ENCODE measurements around the gene VAV3. TPM values are rescaled to one million over a fixed set of nuclear protein-coding genes. Genes with fewer than 3 reads are reported as not detected.

VAV3 gene
- total and polyA plus RNA-seq, 10 of the 15 experiments (the other 5 are each of a cell fraction or from before 2014, with no cell fraction given): 0.84 to 5.5 (median 3.4) TPM

GRCh38 chr1:107531065-107531908 is 433.7 kb downstream of the VAV3 start:
- Histone ChIP-seq H3K27ac (ENCODE audit: control insufficient read depth, insufficient read depth) (no peak overlapping the region), H3K4me1 (ENCODE audit: control insufficient read depth, insufficient read depth, low read length) (no peaks in the 10 kb centered on the region), H3K27me3 (replicated peaks in 1 of 2; ENCODE audit: control insufficient read depth in 2 of 2, insufficient read depth in 2 of 2, low read length in 1 of 2) (no peaks in the 10 kb centered on the region), H3K9ac (ENCODE audit: control insufficient read depth, insufficient read depth, low read length) (no peak overlapping the region), H3K9me3 (replicated peaks; ENCODE audit: control insufficient read depth, insufficient read depth, low read length) (no peaks in the 10 kb centered on the region), H3K36me3 (ENCODE audit: control insufficient read depth in 2 of 2, insufficient read depth in 2 of 2, low read length in 1 of 2) (no peaks in the 10 kb centered on the region), H2AFZ (ENCODE audit: control insufficient read depth, low read depth, low read length) (no peak overlapping the region), H4K20me1 (ENCODE audit: control insufficient read depth, insufficient read depth) (no peaks in the 10 kb centered on the region), H3K4me2 (ENCODE audit: control insufficient read depth, insufficient read depth) (no peak overlapping the region), H3K4me3 (no peak overlapping the region), H3K79me2 (ENCODE audit: control insufficient read depth, insufficient read depth, low read length) (no peaks in the 10 kb centered on the region)
- SMC1A ChIA-PET (ENCODE audit: uncharacterized antibody, unreplicated experiment): interaction anchor here (1.1 to 7.9 kb wide), 10 partner anchors 25 to 376 kb away, joined by 3 to 156 read pairs (median 4); no protein-coding TSS in a partner anchor
- DNase-seq (ENCODE audit: low read depth, low spot score) (no peak), ATAC-seq (no peak), FAIRE-seq (no peak)
- no TSS peak for BruUV-seq (replicated peaks)
- RAD21 ChIA-PET (ENCODE audit: unreplicated experiment): interaction anchor here (0.6 to 11.4 kb wide), 5 partner anchors 57 to 256 kb away, joined by 3 to 178 read pairs (median 4); no protein-coding TSS in a partner anchor
- POLR2A ChIA-PET: no interaction called here
- CTCF ChIA-PET: interaction anchor here (0.6 to 13.5 kb wide), 18 partner anchors 9 to 336 kb away, joined by 3 to 314 read pairs (median 6); no protein-coding TSS in a partner anchor
- 41% methylated on average over 12 of the region's 12 CpGs for WGBS (ENCODE audit: insufficient coverage, insufficient replicate concordance, low lambda C conversion rate, missing lambda C conversion rate)
- no peak for TF ChIP-seq SMAD5 (IDR thresholded peaks at IDR 0.05; ENCODE audit: low read depth)
- no peak for TF ChIP-seq IRF3 (IDR thresholded peaks at IDR 0.05)
- no peak for TF ChIP-seq CHD1 (IDR thresholded peaks at IDR 0.05; ENCODE audit: low read depth, low read length)
- no peak for TF ChIP-seq NFXL1 (IDR thresholded peaks at IDR 0.05; ENCODE audit: borderline replicate concordance)
- TF ChIP-seq RUNX3 (IDR thresholded peaks at IDR 0.05; ENCODE audit: low read length): no peak
- intact Hi-C loops (cut with micrococcal nuclease; ENCODE audit: unreplicated experiment): no loop called here
- in situ Hi-C loops (cut with MboI): loop anchor here (5.0 to 25.0 kb wide), 2 partner anchors 244 to 334 kb away; no protein-coding TSS in a partner anchor

Data from GM12878 (cell line).